Endothelial cell of hepatic sinusoid (primary cell): ENCODE results near the gene JADE1.

ENCODE experiments used
- in situ Hi-C: cut with HindIII; loops from 2 replicates; pipeline ENCODE4 v1.10.0; 2017; ENCODE audit warnings: low sequenced_read_pairs

Gene JADE1

DNA sequence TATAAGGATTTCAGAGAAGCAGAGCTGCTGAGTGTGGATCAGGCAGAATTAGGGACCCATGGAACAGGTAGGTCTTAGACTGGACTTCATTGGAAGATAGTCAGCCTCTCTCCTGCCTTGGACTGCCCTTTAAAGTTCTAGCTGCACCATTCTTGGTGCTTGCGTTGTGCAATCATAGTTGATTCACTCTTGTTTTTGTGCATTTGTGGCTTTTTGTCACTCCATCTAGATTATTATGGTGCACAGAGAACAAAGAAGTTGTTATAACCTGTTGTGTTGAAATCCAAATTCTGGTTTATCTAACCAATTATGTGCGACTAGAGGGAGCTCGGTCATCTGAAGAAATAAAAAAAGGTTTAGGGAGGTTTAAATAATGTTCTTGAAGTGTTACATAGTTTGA, 59.3 kb downstream of the JADE1 start:
- in situ Hi-C loops = no loop called here

GRCh38 chr4:128869776-128870509, 60.4 kb downstream of the JADE1 start:
- in situ Hi-C loops = no loop called here

- in situ Hi-C loops = no loop called here
Measured at GRCh38 chr4:128871948-128872347, 62.4 kb downstream of the JADE1 start.

GRCh38 chr4:128876200-128876599, 66.7 kb downstream of the JADE1 start:
- in situ Hi-C loops = no loop called here

GRCh38 chr4:128877934-128878333, 68.4 kb downstream of the JADE1 start:
- in situ Hi-C loops = no loop called here

DNA sequence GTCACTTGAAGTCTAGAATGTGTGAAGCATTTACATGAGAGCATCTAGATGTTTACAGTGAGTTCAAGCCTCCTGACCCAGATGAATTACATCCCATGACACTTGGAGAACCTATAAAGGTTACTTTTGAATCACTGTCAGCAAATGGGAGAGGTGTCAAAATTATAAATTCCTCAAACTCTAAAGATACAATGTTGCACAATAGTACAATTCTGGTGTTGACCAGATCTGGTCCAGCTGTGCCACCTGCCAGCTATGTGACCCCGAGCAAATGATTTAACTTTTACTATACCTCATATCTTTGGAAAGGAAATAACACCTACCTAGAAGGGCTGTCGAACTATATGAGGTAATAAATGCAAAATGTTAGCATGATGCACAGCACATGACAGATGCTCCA, 69.8 kb downstream of the JADE1 start:
- in situ Hi-C loops = no loop called here

DNA sequence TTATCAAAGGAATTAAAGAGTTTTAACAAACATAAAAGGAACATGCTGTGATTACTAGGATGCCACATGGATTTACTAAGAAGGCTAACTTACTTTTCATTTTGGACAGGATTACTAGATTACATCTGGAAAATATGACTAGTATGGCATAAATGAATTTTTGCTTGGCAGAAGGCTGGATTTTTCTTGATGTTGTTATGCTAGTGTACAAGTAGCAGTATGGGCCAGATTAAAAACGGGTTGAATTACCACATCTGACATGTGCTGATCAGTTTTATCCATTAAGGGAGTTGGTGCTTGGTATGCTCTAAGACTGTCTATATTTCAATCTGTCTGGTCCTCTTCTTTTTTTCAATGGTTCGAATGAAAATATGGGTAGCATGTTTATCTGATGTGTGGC, 70.5 kb downstream of the JADE1 start:
- in situ Hi-C loops = no loop called here

- in situ Hi-C loops = no loop called here
Measured at GRCh38 chr4:128880662-128881061, 71.2 kb downstream of the JADE1 start.

DNA sequence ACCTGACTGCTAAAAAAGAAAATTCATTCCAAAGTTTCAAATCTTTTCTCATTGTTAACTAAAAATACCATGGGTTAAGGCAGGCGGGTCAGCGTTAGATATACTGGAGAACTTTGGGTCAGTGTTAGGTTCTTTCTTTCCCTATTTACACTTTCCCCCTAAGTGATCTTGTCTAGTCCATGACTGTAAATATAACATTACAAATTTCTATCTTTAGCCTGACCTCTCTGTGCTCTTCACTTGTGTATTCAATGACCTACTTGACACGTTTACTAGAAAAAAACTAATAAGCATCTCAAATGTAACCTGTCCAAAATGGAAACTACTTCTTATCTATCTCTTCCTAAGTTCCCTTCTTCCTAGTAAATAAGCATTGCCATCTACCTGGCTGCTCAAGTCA, 95.3 kb downstream of the JADE1 start:
- in situ Hi-C loops = no loop called here

- in situ Hi-C loops = no loop called here
Measured at GRCh38 chr4:128906581-128906980, 97.1 kb downstream of the JADE1 start.

DNA sequence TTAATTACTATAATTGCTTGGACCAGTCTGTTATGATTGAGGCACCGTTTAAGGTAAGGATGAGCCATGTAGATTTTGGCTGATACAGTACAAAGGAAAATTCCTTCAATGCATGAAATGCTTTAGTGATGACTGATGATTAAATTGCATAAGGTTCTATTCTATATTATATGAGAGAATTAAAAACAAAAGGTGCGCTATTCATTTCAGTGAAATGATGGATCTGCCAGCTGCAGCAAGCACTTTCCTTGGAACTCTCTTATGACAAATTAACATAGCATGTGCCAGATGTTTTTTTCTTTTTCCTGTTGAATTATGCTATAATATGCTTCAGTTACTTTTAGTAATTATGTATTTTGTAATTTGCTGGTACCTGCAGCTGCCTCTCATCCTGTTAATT, 98.5 kb downstream of the JADE1 start:
- in situ Hi-C loops = no loop called here

GRCh38 chr4:128908735-128909134, 99.2 kb downstream of the JADE1 start:
- in situ Hi-C loops = no loop called here

- in situ Hi-C loops = no loop called here
Measured at GRCh38 chr4:128913228-128913627, 103.7 kb downstream of the JADE1 start.

GRCh38 chr4:128915544-128915943, 106.0 kb downstream of the JADE1 start:
- in situ Hi-C loops = no loop called here

DNA sequence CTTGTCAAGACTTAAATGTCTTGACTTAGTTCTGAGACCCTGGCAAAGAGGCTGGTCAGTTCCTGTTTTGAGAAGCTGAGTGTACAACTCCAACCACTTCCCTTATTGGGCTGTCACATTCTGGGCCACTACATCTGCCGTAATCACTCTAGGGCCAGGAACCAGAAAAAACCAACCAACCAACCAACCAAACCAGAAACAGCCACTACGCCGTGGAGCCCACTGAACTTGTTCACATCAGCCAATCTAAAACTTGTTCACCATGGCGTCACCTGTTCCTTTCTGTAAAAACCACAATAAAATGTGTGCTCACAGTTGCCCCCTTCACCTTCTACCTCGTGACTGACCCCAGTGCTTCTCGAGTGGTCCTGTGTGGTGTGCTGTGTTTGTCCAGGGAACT, 107.3 kb downstream of the JADE1 start:
- in situ Hi-C loops = no loop called here

DNA sequence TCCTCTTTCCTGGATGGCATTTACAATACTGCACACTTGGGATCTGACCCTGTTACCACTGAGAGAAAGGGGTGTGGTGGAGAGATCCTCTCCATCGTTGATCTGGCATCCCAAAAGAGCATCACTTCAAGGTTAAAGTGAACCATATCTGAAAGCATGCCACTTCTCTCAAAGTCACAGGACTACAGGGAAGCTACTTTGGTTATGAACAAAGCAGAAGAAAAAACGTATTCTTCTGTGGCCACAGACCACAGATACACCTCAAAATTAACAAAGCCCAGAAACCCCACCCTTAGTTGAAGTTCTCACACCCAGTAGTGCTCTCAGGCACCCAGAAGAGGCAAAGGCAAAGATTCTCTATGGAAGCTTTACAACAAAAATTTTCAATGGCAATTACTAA, 108.3 kb downstream of the JADE1 start:
- in situ Hi-C loops = no loop called here

DNA sequence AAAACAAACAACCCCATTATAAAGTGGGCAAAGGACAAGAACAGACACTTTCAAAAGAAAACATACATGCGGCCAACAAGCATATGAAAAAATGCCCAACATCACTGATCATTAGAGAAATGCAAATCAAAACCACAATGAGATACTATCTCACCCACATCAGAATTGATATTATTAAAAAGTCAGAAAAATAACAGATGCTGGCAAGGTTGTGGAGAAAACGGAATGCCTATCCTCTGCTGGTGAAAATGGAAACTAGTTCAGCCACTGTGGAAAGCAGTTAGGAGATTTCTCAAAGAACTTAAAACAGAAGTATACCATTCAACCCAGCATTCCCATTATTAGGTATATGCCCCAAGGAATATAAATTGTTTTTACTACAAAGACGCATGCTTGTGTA, 112.5 kb downstream of the JADE1 start:
- in situ Hi-C loops = no loop called here
